ENCODE data around the gene COX20.

- TF ChIP-seq CTCF (IDR thresholded peaks at IDR 0.05) (no peak), POLR2A (IDR thresholded peaks at IDR 0.05) (no peak)
Observed at GRCh38 chr1:244813327-244813726, 22.1 kb upstream of the COX20 start.

Data from ovary (tissue), 3 donors.